ENCODE data around the gene LCORL.
"Not testable (repeated sequence)": the region's sequence is repeated elsewhere in the genome, so short reads cannot be mapped to it uniquely, and the experiment has no call there.

Gene LCORL

GRCh38 chr4:17924189-17924588 lies 97.4 kb downstream of the LCORL start:
- DNase-seq: no peak

- DNase-seq: no peak
Observed at GRCh38 chr4:17921451-17921850, 100.1 kb downstream of the LCORL start.

GRCh38 chr4:17920681-17921080 lies 100.9 kb downstream of the LCORL start:
- no peak for DNase-seq

GRCh38 chr4:17915439-17915838 lies 106.1 kb downstream of the LCORL start:
- no peak for DNase-seq

GRCh38 chr4:17912011-17912410 lies 109.5 kb downstream of the LCORL start:
- DNase-seq: no peak

- no peak for DNase-seq
Observed at GRCh38 chr4:17911608-17912007, 109.9 kb downstream of the LCORL start.

- peak; percentile 3 for DNase-seq
Observed at GRCh38 chr4:17898553-17899055, 123.0 kb downstream of the LCORL start.

- DNase-seq: no peak
Observed at GRCh38 chr4:17895481-17895880, 126.1 kb downstream of the LCORL start.

GRCh38 chr4:17894421-17894820 lies 127.1 kb downstream of the LCORL start:
- DNase-seq: no peak

- no peak for DNase-seq
Observed at GRCh38 chr4:17889692-17890091, 131.9 kb downstream of the LCORL start.

- DNase-seq: no peak
Observed at GRCh38 chr4:17884511-17884910, 137.0 kb downstream of the LCORL start.

- no peak for DNase-seq
Observed at GRCh38 chr4:17884063-17884462, 137.5 kb downstream of the LCORL start.

- peak; percentile 10 for DNase-seq
Observed at GRCh38 chr4:17877661-17878060, 143.9 kb downstream of the LCORL start.

GRCh38 chr4:17876943-17877342 lies 144.6 kb downstream of the LCORL start:
- DNase-seq: no peak

GRCh38 chr4:17875402-17876070 lies 146.0 kb downstream of the LCORL start:
- DNase-seq: no peak

- DNase-seq: no peak
Observed at GRCh38 chr4:17869327-17869726, 152.2 kb downstream of the LCORL start.

- DNase-seq: no peak
Observed at GRCh38 chr4:17867276-17867675, 154.3 kb downstream of the LCORL start.

- no peak for DNase-seq
Observed at GRCh38 chr4:17866810-17867209, 154.7 kb downstream of the LCORL start.

GRCh38 chr4:17865866-17866363 lies 155.6 kb downstream of the LCORL start:
- no peak for DNase-seq

GRCh38 chr4:17861906-17862305 lies 159.6 kb downstream of the LCORL start:
- DNase-seq: not testable (repeated sequence)

- no peak for DNase-seq
Observed at GRCh38 chr4:17859793-17860406, 161.7 kb downstream of the LCORL start.

- no peak for DNase-seq
Observed at GRCh38 chr4:17854036-17854435, 167.5 kb downstream of the LCORL start.

GRCh38 chr4:17851959-17852358 lies 169.6 kb downstream of the LCORL start:
- no peak for DNase-seq

GRCh38 chr4:17850295-17850694 lies 171.3 kb downstream of the LCORL start:
- DNase-seq: not testable (repeated sequence)

GRCh38 chr4:17846266-17846665 lies 175.3 kb downstream of the LCORL start:
- DNase-seq: no peak

All from NCI-H774 (cell line).